Measurements from ENCODE around the gene GPR63. TPM values are rescaled to one million over a fixed set of nuclear protein-coding genes. Genes with fewer than 3 reads are reported as not detected.

The GPR63 gene
- total and polyA plus RNA-seq, 4 donors, result 0.03 to 0.14 (median 0.08) TPM; not detected in 1

DNA sequence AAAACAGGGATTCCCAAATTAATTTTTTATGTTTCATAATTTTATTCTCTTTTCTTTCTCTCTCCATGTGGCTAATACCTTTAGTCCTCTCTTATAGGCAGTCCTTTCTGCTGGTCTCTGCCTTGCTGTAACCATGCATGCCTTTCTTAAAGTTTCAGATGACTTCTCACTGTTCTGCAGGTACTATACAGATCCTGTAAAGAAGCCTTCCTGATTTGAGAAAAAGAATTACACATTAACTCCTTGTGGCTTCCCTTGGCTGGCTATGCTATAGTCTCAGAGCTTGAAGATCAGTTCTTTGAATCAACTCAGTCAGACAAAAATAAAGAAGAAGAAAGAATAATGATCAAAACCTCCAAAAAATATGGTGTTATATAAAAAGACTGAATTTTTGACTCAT lies 7.3 kb upstream of the GPR63 start:
- Histone ChIP-seq H3K9me3 (ENCODE audit: control insufficient read depth in 4 of 4, low read length in 3 of 4) (peaks cover 0 to 4% (median 2%) of the 10 kb centered on the region in 4 donors), H3K27ac (ENCODE audit: low read depth in 1 of 2, low read length in 2 of 2) (no peak overlapping the region), H3K27me3 (ENCODE audit: control insufficient read depth in 4 of 4, insufficient read depth in 4 of 4, low read length in 3 of 4) (peaks cover 0 to 3% (median 1%) of the 10 kb centered on the region in 4 donors), H3K4me3 (ENCODE audit: low read depth in 1 of 3, low read length in 3 of 3) (no peak overlapping the region), H3K36me3 (ENCODE audit: control insufficient read depth in 4 of 4, insufficient read depth in 3 of 4, low read depth in 1 of 4, low read length in 3 of 4) (no peaks in the 10 kb centered on the region), H3K9ac (ENCODE audit: low read depth in 1 of 2, low read length in 2 of 2) (no peak overlapping the region), H3K4me1 (ENCODE audit: control insufficient read depth in 4 of 4, insufficient read depth in 4 of 4, low read length in 3 of 4) (no peaks in the 10 kb centered on the region)
- TF ChIP-seq HNF4A (conservative IDR thresholded peaks at IDR 0.05) (no peak), YY1 (IDR thresholded peaks at IDR 0.05) (no peak), NR2F2 (IDR thresholded peaks at IDR 0.05) (no peak), FOXA1 (IDR thresholded peaks at IDR 0.05) (no peak), REST (IDR thresholded peaks at IDR 0.05) (no peak), FOXA2 (IDR thresholded peaks at IDR 0.05) (no peak), SP1 (IDR thresholded peaks at IDR 0.05) (no peak), RAD21 (IDR thresholded peaks at IDR 0.05) (no peak), JUND (IDR thresholded peaks at IDR 0.05) (no peak), MAX (IDR thresholded peaks at IDR 0.05) (no peak), GABPA (IDR thresholded peaks at IDR 0.05 in 1 of 2, conservative IDR thresholded peaks at IDR 0.05 in 1 of 2) (no peak), HNF4G (IDR thresholded peaks at IDR 0.05) (no peak), ZBTB33 (IDR thresholded peaks at IDR 0.05) (no peak), TAF1 (conservative IDR thresholded peaks at IDR 0.05) (no peak), RXRA (IDR thresholded peaks at IDR 0.05) (no peak), EGR1 (IDR thresholded peaks at IDR 0.05; ENCODE audit: low read depth in 2 of 2) (no peak)
- TF ChIP-seq, protein P1, sequence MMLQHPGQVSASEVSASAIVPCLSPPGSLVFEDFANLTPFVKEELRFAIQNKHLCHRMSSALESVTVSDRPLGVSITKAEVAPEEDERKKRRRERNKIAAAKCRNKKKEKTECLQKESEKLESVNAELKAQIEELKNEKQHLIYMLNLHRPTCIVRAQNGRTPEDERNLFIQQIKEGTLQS (IDR thresholded peaks at IDR 0.05), result no peak
- TF ChIP-seq, protein P2, sequence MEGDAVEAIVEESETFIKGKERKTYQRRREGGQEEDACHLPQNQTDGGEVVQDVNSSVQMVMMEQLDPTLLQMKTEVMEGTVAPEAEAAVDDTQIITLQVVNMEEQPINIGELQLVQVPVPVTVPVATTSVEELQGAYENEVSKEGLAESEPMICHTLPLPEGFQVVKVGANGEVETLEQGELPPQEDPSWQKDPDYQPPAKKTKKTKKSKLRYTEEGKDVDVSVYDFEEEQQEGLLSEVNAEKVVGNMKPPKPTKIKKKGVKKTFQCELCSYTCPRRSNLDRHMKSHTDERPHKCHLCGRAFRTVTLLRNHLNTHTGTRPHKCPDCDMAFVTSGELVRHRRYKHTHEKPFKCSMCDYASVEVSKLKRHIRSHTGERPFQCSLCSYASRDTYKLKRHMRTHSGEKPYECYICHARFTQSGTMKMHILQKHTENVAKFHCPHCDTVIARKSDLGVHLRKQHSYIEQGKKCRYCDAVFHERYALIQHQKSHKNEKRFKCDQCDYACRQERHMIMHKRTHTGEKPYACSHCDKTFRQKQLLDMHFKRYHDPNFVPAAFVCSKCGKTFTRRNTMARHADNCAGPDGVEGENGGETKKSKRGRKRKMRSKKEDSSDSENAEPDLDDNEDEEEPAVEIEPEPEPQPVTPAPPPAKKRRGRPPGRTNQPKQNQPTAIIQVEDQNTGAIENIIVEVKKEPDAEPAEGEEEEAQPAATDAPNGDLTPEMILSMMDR (IDR thresholded peaks at IDR 0.05; ENCODE audit: low read depth, low read length, missing input control), result no peak
- no peak for DNase-seq (ENCODE audit: low spot score)
